DOHH2 (cell line): ENCODE measurements around the gene UPF2.

Experiments
- CTCF ChIP-seq: fragments of 200-600 bp; sonication (generic); IDR thresholded peaks from one replicate; pipeline ENCODE4 v1.5.1; 2014; ENCODE audit warnings: antibody characterized with exemption, mild to moderate bottlenecking, low read depth, low read length; ENCODE audit not compliant: poor library complexity, severe bottlenecking
- EZH2phosphoT487 ChIP-seq: fragments of 200-600 bp; sonication (generic); IDR thresholded peaks from 2 replicates; pipeline ENCODE4 v1.6.1; 2017; ENCODE audit warnings: borderline replicate concordance, mild to moderate bottlenecking, antibody characterized with exemption, low read length, moderate library complexity, mixed read lengths

- TF ChIP-seq CTCF = no peak
- no peak for TF ChIP-seq EZH2phosphoT487
These were observed 8.6 kb upstream of the UPF2 start for GRCh38 chr10:12051241-12051640.
